Chondrocyte (in vitro differentiated cells): Measurements from ENCODE around the gene TCEANC2. TPM values are rescaled to one million over a fixed set of nuclear protein-coding genes. Genes with fewer than 3 reads are reported as not detected.

Source experiments
- DNase-seq: peaks from one replicate; pipeline ENCODE4 v3.0.0; 2021; ENCODE audit warnings: mixed read lengths, low spot score
- H3K27ac Mint-ChIP-seq: one replicate; pipeline ENCODE4 v1.8.0; 2021; ENCODE audit warnings: mild to moderate bottlenecking, moderate library complexity, mixed read lengths; ENCODE audit not compliant: unreplicated experiment
- H3K27me3 Mint-ChIP-seq: 2 replicates; pipeline ENCODE4 v1.8.0; 2021; ENCODE audit warnings: low read depth, mixed read lengths
- H3K36me3 Mint-ChIP-seq: 2 replicates; pipeline ENCODE4 v1.8.0; 2021; ENCODE audit warnings: low read depth, mixed read lengths
- H3K4me1 Mint-ChIP-seq: 2 replicates; pipeline ENCODE4 v1.8.0; 2021; ENCODE audit warnings: low read depth, mild to moderate bottlenecking, mixed read lengths
- H3K4me3 Mint-ChIP-seq: one replicate; pipeline ENCODE4 v1.8.0; 2021; ENCODE audit warnings: mild to moderate bottlenecking, moderate library complexity, mixed read lengths; ENCODE audit not compliant: unreplicated experiment
- H3K9me3 Mint-ChIP-seq: 2 replicates; pipeline ENCODE4 v1.8.0; 2021; ENCODE audit warnings: low read depth, mixed read lengths
- total RNA-seq: library from RNA; stranded (reverse); gene quantifications from 3 replicates; pipeline ENCODE4 v1.2.1, GENCODE V29; 2021
- TF ChIP-seq, protein P1 (sequence below): fragments of 200-600 bp; sonication (generic); IDR thresholded peaks from 2 replicates; pipeline ENCODE4 v1.5.0; 2021; ENCODE audit warnings: antibody characterized with exemption, mild to moderate bottlenecking, moderate library complexity

The TCEANC2 gene
- total RNA-seq, 1 donor from 2014 or later: 4.8 TPM

DNA sequence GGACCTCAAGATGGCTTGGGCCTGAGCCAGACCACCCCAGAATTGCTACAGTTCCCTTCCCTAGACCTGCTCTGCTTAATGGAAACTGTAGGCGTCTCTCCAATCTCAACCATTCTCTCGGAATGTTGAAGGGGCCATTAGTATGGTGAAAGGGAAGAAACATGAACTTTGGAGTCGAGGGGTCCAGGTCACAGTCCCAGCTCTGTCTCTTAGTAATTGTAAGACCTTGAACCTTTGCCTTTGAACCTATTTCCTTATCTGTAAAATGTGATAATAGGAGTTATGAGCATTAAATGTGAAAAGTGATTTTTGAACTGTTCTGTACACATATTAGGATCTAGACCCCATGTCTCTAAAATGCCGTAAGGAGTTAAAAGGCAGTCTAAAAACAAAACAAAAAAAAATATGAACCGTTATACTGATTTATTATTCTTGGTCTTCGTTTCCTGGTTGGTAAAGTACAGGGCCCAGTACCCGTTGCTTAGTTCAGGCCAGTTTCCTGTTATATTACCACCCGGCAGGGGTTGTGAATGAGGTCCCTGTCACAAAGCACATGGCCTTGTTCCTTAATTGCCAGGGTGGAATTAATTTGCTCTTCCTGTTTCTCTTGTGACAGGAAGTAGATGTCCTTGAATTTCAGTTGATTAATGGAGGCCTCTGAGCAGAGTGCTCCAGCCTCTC, 42.3 kb downstream of the TCEANC2 start:
- Mint-ChIP-seq H3K27me3 (no peaks in the 10 kb centered on the region), H3K27ac (no peak overlapping the region), H3K4me3 (no peak overlapping the region), H3K9me3 (no peaks in the 10 kb centered on the region), H3K4me1 (no peaks in the 10 kb centered on the region), H3K36me3 (peaks cover 7% of the 10 kb centered on the region)
- TF ChIP-seq, protein P1, sequence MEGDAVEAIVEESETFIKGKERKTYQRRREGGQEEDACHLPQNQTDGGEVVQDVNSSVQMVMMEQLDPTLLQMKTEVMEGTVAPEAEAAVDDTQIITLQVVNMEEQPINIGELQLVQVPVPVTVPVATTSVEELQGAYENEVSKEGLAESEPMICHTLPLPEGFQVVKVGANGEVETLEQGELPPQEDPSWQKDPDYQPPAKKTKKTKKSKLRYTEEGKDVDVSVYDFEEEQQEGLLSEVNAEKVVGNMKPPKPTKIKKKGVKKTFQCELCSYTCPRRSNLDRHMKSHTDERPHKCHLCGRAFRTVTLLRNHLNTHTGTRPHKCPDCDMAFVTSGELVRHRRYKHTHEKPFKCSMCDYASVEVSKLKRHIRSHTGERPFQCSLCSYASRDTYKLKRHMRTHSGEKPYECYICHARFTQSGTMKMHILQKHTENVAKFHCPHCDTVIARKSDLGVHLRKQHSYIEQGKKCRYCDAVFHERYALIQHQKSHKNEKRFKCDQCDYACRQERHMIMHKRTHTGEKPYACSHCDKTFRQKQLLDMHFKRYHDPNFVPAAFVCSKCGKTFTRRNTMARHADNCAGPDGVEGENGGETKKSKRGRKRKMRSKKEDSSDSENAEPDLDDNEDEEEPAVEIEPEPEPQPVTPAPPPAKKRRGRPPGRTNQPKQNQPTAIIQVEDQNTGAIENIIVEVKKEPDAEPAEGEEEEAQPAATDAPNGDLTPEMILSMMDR: no peak
- no peak for DNase-seq

DNA sequence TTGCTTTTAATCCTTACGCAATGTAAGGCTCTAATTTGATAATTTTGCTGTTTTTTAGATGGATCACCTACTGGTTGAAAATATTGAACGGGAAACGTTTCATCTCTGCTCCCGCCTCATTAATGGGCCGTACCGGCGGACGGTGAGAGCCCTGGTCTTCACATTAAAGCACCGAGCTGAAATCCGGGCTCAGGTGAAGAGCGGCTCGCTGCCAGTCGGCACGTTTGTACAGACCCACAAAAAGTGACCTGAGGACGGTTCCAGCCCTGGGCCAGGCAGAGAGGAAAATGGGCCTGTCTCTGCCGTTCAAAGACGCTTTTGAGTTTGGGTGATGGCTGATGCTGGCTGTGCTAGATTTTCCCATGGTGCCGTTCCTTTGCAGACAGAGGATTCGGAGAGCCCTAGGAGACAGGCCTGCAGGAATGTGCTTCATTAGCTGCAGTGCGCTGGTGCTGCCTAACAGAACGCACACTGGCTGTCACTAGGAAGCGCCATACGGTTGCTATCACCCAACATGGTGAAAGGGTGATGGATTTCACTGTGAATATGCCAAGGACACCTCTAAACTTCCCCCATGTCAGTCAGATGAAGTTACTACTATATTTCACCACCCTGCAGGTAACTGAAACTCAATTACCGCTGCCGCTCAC, 42.9 kb downstream of the TCEANC2 start:
- no peak for DNase-seq
- H3K27me3 Mint-ChIP-seq: no peaks in the 10 kb centered on the region
- TF ChIP-seq, protein P1: no peak
- H3K4me1 Mint-ChIP-seq: no peaks in the 10 kb centered on the region
- H3K9me3 Mint-ChIP-seq: no peaks in the 10 kb centered on the region
- peaks cover 7% of the 10 kb centered on the region for H3K36me3 Mint-ChIP-seq
- H3K27ac Mint-ChIP-seq: no peak overlapping the region
- H3K4me3 Mint-ChIP-seq: no peak overlapping the region

DNA sequence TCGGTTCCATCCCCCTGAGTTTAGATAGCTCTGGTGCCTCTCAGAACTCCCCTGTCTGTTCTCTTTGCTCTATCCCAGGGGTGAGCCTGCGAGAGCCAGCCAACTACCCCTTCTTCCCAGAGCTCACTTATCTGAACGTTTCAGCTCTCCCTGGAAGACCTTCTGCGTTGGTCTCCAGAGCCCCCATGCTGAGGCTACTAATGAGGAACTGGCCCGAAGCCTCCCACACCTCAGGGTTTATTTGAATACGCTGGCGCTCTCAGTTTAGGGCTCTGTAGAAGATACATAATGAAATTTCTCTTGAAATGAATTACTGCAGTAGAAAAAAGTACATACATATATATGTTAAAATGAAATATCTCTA, 43.5 kb downstream of the TCEANC2 start:
- Mint-ChIP-seq H3K36me3 (peaks cover 7% of the 10 kb centered on the region), H3K27me3 (no peaks in the 10 kb centered on the region), H3K4me3 (no peak overlapping the region), H3K9me3 (no peaks in the 10 kb centered on the region), H3K27ac (no peak overlapping the region), H3K4me1 (no peaks in the 10 kb centered on the region)
- TF ChIP-seq, protein P1: no peak
- DNase-seq: no peak

DNA sequence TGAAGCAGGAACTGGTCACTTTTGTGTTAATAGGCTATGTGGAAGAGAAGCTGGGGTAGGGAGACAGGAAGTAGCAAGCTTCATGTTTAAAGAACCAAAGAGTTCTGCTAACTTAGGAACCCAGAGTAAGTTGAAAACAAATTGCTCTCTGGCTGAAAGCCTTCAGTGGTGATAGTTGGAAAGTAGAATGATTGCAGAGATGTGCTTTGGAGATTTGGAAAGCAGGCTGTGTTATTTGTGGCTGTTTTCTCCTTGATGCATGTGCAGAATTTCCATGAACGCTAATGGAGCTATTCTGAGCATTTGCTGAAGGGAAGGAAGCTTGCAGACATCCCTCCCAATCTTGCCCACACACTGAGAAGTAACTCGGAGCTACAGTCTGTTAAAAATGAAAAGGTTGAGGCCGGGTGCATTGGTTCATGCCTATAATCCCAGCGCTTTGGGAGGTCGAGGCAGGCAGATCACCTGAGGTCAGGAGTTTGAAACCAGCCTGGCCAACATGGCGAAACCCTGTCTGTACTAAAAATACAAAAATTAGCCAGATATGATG, 45.7 kb downstream of the TCEANC2 start:
- TF ChIP-seq, protein P1: no peak
- peaks cover 10% of the 10 kb centered on the region for H3K36me3 Mint-ChIP-seq
- no peaks in the 10 kb centered on the region for H3K27me3 Mint-ChIP-seq
- no peak overlapping the region for H3K4me3 Mint-ChIP-seq
- no peaks in the 10 kb centered on the region for H3K9me3 Mint-ChIP-seq
- H3K27ac Mint-ChIP-seq: no peak overlapping the region
- DNase-seq: no peak
- no peaks in the 10 kb centered on the region for H3K4me1 Mint-ChIP-seq

DNA sequence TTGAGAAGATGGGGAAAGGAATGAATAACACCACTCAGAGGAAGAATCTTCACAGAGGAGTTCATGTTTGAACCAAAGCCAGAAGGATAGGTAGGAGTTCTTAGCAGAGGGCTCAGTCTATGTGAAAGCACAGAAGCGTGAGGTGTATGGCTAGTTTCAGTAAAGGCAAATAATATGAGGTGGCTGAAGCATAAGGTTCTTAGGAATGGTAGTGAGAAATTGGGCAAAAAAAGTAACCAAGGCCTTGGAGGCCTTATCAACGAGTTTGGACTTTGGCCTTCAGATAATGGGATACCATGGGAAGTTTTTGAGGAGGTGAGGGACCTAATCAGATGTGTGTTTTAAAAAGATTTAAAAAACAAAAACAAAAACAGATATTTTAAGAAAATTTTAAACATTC, 47.1 kb downstream of the TCEANC2 start:
- TF ChIP-seq, protein P1: no peak
- peaks cover 9% of the 10 kb centered on the region for H3K36me3 Mint-ChIP-seq
- H3K27ac Mint-ChIP-seq: no peak overlapping the region
- no peaks in the 10 kb centered on the region for H3K9me3 Mint-ChIP-seq
- H3K27me3 Mint-ChIP-seq: no peaks in the 10 kb centered on the region
- H3K4me3 Mint-ChIP-seq: no peak overlapping the region
- no peak for DNase-seq
- no peaks in the 10 kb centered on the region for H3K4me1 Mint-ChIP-seq
